BJ (cell line): Measurements from ENCODE around the gene KLHL22. TPM values are rescaled to one million over a fixed set of nuclear protein-coding genes. Genes with fewer than 3 reads are reported as not detected.

Experiments
- CTCF ChIA-PET: fragments of 350-600 bp; formaldehyde crosslinking; extraction: SDS; loops from one replicate; lab custom pipeline; 2021; ENCODE audit warnings: antibody characterized with exemption, inconsistent platforms; lab: Yijun Ruan, JAX
- POLR2A ChIA-PET: fragments of 300-600 bp; sonication (Branson Sonifier 250); formaldehyde crosslinking; extraction: SDS; loops from one replicate; lab custom pipeline; 2021; ENCODE audit warnings: antibody characterized with exemption; lab: Charles Lee
- DNase-seq: peaks from one replicate; pipeline ENCODE4 v3.0.0-alpha.2; 2011; ENCODE audit warnings: low read depth
- H3K27me3 ChIP-seq: 2 replicates; pipeline ENCODE4 v1.6.0; 2011; ENCODE audit warnings: low read length; ENCODE audit not compliant: control insufficient read depth, insufficient read depth
- H3K36me3 ChIP-seq: 2 replicates; pipeline ENCODE4 v1.5.1; 2011; ENCODE audit warnings: low read length; ENCODE audit not compliant: control insufficient read depth, insufficient read depth
- H3K4me3 ChIP-seq: 2 replicates; pipeline ENCODE4 v1.5.1; 2011; ENCODE audit warnings: low read depth, mild to moderate bottlenecking, control low read depth, low read length
- CTCF ChIP-seq: IDR thresholded peaks from 2 replicates; pipeline ENCODE4 v1.5.1; 2011; ENCODE audit warnings: low read depth, mild to moderate bottlenecking, control low read depth, inconsistent platforms, low read length, moderate library complexity; ENCODE audit not compliant: insufficient read depth
- polyA plus RNA-seq: library from polyadenylated mRNA; depleted of rRNA; stranded (reverse); fragments of >200 nt; gene quantifications from 2 replicates; pipeline ENCODE4 v1.2.3, GENCODE V29; 2011

The KLHL22 gene
- polyA plus RNA-seq, 1 experiment, result 34.0 TPM

GRCh38 chr22:20490183-20490940 lies 5.2 kb downstream of the KLHL22 start:
- ChIA-PET CTCF (interaction anchor here (0.7 to 1.4 kb wide), 3 partner anchors 34 to 80 kb away, joined by 3 read pairs; no protein-coding TSS in a partner anchor), POLR2A (no interaction called here)
- Histone ChIP-seq H3K4me3 (no peak overlapping the region), H3K36me3 (peaks cover 4% of the 10 kb centered on the region; the same call in 1 of the 2 replicates), H3K27me3 (no peaks in the 10 kb centered on the region)
- no peak for TF ChIP-seq CTCF
- DNase-seq, result no peak

- ChIA-PET CTCF (interaction anchor here (0.8 to 0.9 kb wide), 2 partner anchors 33 to 34 kb away, joined by 3 read pairs; no protein-coding TSS in a partner anchor), POLR2A (no interaction called here)
- no peak for DNase-seq
- Histone ChIP-seq H3K4me3 (no peak overlapping the region), H3K27me3 (no peaks in the 10 kb centered on the region), H3K36me3 (peaks cover 4% of the 10 kb centered on the region; the same call in 1 of the 2 replicates)
- no peak for TF ChIP-seq CTCF
Measured at GRCh38 chr22:20488946-20489345, 6.6 kb downstream of the KLHL22 start.

- POLR2A ChIA-PET, result no interaction called here
- Histone ChIP-seq H3K27me3 (no peaks in the 10 kb centered on the region), H3K36me3 (peaks cover 5% of the 10 kb centered on the region; the same call in 1 of the 2 replicates), H3K4me3 (no peak overlapping the region)
- no peak for DNase-seq
- no peak for TF ChIP-seq CTCF
- CTCF ChIA-PET, result interaction anchor here (0.8 kb wide), 1 partner anchor 84 kb away, joined by 3 read pairs; no protein-coding TSS in a partner anchor
Measured at GRCh38 chr22:20487715-20488114, 7.9 kb downstream of the KLHL22 start.

- CTCF ChIA-PET, result interaction anchor here (0.6 kb wide), 1 partner anchor 9 kb away, joined by 3 read pairs; no protein-coding TSS in a partner anchor
- H3K27me3 ChIP-seq, result no peaks in the 10 kb centered on the region
Measured at GRCh38 chr22:20486229-20486628, 9.4 kb downstream of the KLHL22 start.

More at GRCh38 chr22:20486229-20486628, 9.4 kb downstream of the KLHL22 start:
- H3K36me3 ChIP-seq, result peaks cover 5% of the 10 kb centered on the region; the same call in 1 of the 2 replicates
- POLR2A ChIA-PET, result no interaction called here
- TF ChIP-seq CTCF, result no peak
- no peak overlapping the region for H3K4me3 ChIP-seq
- DNase-seq, result no peak
